Peyer's patch (tissue), 4 donors: ENCODE measurements around the gene MED8. TPM values are rescaled to one million over a fixed set of nuclear protein-coding genes. Genes with fewer than 3 reads are reported as not detected.
A peak's percentile ranks its signal among the peaks of the same experiment; 100 is the strongest.

Experiments used
- DNase-seq, 3 donors: peaks; one replicate each; pipeline ENCODE4 v3.0.0-alpha.2; 2017 to 2019
- H3K27ac ChIP-seq, 4 donors: fragments of 200-600 bp; sonication (generic); one replicate each; pipeline ENCODE4 v1.5.1; 2016 to 2019
- H3K27me3 ChIP-seq, 2 donors: fragments of 200-600 bp; sonication (generic); one replicate each; pipeline ENCODE4 v1.5.1; 2019
- H3K36me3 ChIP-seq, 3 donors: fragments of 200-600 bp; sonication (generic); one replicate each; pipeline ENCODE4 v1.5.1; 2016 to 2019
- H3K4me1 ChIP-seq, 4 donors: fragments of 200-600 bp; sonication (generic); one replicate each; pipeline ENCODE4 v1.5.1; 2016 to 2019
- H3K4me3 ChIP-seq, 4 donors: fragments of 200-600 bp; sonication (generic); 1 replicate in 3 of 4; 2 replicates in 1 of 4; pipeline ENCODE4 v1.5.1; 2016 to 2019; ENCODE audit warnings: mild to moderate bottlenecking in 1 of 4
- H3K9me3 ChIP-seq, 4 donors: fragments of 200-600 bp; sonication (generic); one replicate each; pipeline ENCODE4 v1.5.1; 2016 to 2019; ENCODE audit warnings: mild to moderate bottlenecking in 1 of 4
- POLR2A ChIP-seq, 2 donors: fragments of 450-650 bp; IDR thresholded peaks; one replicate each; pipeline ENCODE4 v1.5.1; 2017; ENCODE audit warnings: antibody characterized with exemption in 2 of 2, mild to moderate bottlenecking in 2 of 2, moderate library complexity in 2 of 2
- total RNA-seq, 4 donors: library from RNA; depleted of rRNA; stranded (reverse); fragments of >200 nt; gene quantifications; one replicate each; pipeline ENCODE4 v1.1.0, GENCODE V29; 2016
- TF ChIP-seq, protein P1 (sequence below), 6 experiments: fragments of 450-650 bp in 4 of 6; fragments of 200-600 bp in 2 of 6; sonication (generic) in 1 of 6; IDR thresholded peaks; one replicate each; pipeline ENCODE4 v1.5.1; 2017 to 2019; ENCODE audit warnings: antibody characterized with exemption in 6 of 6, mild to moderate bottlenecking in 3 of 6, moderate library complexity in 1 of 6

MED8 gene
- total RNA-seq, 4 donors from 2014 or later, result 36.1 to 58.6 (median 38.7) TPM

GRCh38 chr1:43437031-43437973, 47.7 kb upstream of the MED8 start:
- TF ChIP-seq POLR2A (IDR thresholded peaks at IDR 0.05), result no peak
- TF ChIP-seq, protein P1, sequence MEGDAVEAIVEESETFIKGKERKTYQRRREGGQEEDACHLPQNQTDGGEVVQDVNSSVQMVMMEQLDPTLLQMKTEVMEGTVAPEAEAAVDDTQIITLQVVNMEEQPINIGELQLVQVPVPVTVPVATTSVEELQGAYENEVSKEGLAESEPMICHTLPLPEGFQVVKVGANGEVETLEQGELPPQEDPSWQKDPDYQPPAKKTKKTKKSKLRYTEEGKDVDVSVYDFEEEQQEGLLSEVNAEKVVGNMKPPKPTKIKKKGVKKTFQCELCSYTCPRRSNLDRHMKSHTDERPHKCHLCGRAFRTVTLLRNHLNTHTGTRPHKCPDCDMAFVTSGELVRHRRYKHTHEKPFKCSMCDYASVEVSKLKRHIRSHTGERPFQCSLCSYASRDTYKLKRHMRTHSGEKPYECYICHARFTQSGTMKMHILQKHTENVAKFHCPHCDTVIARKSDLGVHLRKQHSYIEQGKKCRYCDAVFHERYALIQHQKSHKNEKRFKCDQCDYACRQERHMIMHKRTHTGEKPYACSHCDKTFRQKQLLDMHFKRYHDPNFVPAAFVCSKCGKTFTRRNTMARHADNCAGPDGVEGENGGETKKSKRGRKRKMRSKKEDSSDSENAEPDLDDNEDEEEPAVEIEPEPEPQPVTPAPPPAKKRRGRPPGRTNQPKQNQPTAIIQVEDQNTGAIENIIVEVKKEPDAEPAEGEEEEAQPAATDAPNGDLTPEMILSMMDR (IDR thresholded peaks at IDR 0.05), result no peak
- Histone ChIP-seq H3K36me3 (peaks cover 0 to 77% (median 0%) of the 10 kb centered on the region in 3 donors), H3K4me3 (no peak overlapping the region), H3K27ac (no peak overlapping the region), H3K9me3 (no peaks in the 10 kb centered on the region), H3K4me1 (peaks cover 0 to 10% (median 0%) of the 10 kb centered on the region in 4 donors), H3K27me3 (no peaks in the 10 kb centered on the region)
- peak in 1 of 3 donors; percentile 39 for DNase-seq

DNA sequence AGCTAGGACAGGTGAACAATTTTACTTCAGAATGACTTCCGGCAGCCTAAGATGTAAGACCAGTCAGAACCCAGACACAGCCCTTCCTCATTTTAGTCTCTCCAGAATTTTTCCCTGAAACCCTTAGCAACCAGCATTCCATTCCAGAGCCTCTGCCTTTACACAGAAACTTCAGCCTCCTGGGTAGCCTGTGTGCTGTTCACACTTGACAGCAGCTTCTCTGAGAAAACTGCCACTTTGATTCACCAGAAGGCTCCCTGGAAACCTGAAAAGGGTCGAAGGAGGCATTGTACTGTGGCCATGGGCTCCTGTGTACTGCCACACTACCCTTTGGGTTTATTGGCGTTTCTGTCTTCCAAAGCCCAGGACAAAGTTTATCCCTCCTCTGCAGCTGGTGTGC, 46.8 kb upstream of the MED8 start:
- peaks cover 0 to 77% (median 2%) of the 10 kb centered on the region in 3 donors for H3K36me3 ChIP-seq
- H3K27me3 ChIP-seq, result no peaks in the 10 kb centered on the region
- peaks cover 0 to 10% (median 0%) of the 10 kb centered on the region in 4 donors for H3K4me1 ChIP-seq
- no peaks in the 10 kb centered on the region for H3K9me3 ChIP-seq
- TF ChIP-seq POLR2A (IDR thresholded peaks at IDR 0.05), result no peak
- TF ChIP-seq, protein P1 (IDR thresholded peaks at IDR 0.05), result no peak
- H3K4me3 ChIP-seq, result no peak overlapping the region
- no peak overlapping the region for H3K27ac ChIP-seq
- DNase-seq, result peak in 1 of 3 donors; percentile 15

- TF ChIP-seq POLR2A (IDR thresholded peaks at IDR 0.05), result no peak
- TF ChIP-seq, protein P1 (IDR thresholded peaks at IDR 0.05), result no peak
- H3K27ac ChIP-seq, result peak overlapping the region in 3 of 4 donors; percentile 17 to 49 (median 43)
- peaks cover 0 to 77% (median 5%) of the 10 kb centered on the region in 3 donors for H3K36me3 ChIP-seq
- H3K27me3 ChIP-seq, result no peaks in the 10 kb centered on the region
- H3K4me3 ChIP-seq, result no peak overlapping the region
- no peaks in the 10 kb centered on the region for H3K9me3 ChIP-seq
- H3K4me1 ChIP-seq, result peaks cover 0 to 10% (median 0%) of the 10 kb centered on the region in 4 donors
- DNase-seq, result peak in 1 of 3 donors; percentile 48
Measured at GRCh38 chr1:43435146-43436145, 45.8 kb upstream of the MED8 start.

DNA sequence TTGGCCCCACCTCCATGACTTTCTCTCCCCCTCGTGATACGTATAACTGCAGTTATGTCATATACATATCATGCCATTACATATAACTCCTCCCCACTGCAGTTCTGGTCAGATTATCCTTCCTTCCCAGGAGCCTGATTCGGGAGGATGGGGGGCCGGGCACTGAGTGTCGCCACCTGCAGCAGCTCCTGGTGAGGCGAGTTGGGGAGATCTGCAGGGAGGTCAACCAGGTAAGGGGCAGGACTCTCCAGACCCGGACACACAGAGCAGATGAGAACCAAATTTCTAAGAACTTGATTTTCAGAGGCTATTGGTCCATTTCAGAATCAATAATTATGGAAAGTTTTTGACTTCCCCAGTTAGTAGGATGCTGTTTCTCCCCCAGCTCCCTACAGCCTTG, 44.7 kb upstream of the MED8 start:
- Histone ChIP-seq H3K27me3 (no peaks in the 10 kb centered on the region), H3K27ac (no peak overlapping the region), H3K9me3 (no peaks in the 10 kb centered on the region), H3K4me1 (peaks cover 0 to 10% (median 0%) of the 10 kb centered on the region in 4 donors), H3K36me3 (peaks cover 0 to 77% (median 5%) of the 10 kb centered on the region in 3 donors), H3K4me3 (no peak overlapping the region)
- peak in 1 of 3 donors; percentile 24 for DNase-seq
- no peak for TF ChIP-seq POLR2A (IDR thresholded peaks at IDR 0.05)

GRCh38 chr1:43432907-43433306, 43.3 kb upstream of the MED8 start:
- H3K27me3 ChIP-seq, result no peaks in the 10 kb centered on the region
- peaks cover 0 to 78% (median 5%) of the 10 kb centered on the region in 3 donors for H3K36me3 ChIP-seq
- no peak overlapping the region for H3K4me3 ChIP-seq
- H3K9me3 ChIP-seq, result no peaks in the 10 kb centered on the region
- TF ChIP-seq POLR2A (IDR thresholded peaks at IDR 0.05), result no peak
- TF ChIP-seq, protein P1 (IDR thresholded peaks at IDR 0.05), result no peak
- H3K27ac ChIP-seq, result no peak overlapping the region
- peak in 2 of 3 donors; percentile 28 to 41 for DNase-seq
- peaks cover 0 to 10% (median 0%) of the 10 kb centered on the region in 4 donors for H3K4me1 ChIP-seq
